GM21390 (cell line): ENCODE data around the gene PID1.
"Not testable (repeated sequence)": the region's sequence is repeated elsewhere in the genome, so short reads cannot be mapped to it uniquely, and the experiment has no call there.

Experiments used
- ATAC-seq: cut with Tn5 transposase; IDR thresholded peaks from one replicate; pipeline ENCODE4 v1.9.1; 2021; ENCODE audit not compliant: unreplicated experiment

PID1 gene

DNA sequence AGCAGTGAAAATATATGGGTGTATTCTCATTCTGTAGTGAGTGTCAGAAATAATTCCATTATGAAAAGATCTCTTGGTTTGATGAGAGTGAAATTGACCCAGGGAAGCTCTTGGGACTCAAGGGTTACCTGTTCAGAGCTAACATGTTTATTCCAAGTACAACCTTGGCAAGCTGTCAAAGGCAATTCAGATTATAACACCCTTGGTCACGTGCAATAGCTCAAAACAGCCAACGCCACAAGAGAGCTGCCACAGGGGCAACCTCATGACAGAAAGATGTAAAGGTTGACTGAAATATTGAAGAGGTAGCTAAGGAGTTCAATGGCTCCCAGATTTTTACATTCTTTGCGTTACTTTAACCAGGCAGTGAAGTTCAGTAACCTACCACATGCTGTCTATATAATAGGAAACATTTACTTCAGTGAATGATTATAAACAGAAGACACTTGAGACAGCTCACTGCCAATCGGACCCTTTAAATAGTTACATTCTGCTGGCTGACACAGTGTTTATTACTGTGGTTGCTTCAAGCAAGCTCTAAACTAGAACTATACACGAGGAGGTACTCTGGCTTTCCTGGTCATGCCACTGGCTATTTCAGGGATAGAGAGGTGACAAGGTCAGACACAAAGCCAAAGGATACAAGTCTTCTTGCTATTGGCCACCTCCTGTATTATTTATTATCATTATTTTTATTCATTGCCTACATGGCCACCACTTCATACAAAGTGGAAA is 187.3 kb downstream of the PID1 start:
- ATAC-seq: no peak

DNA sequence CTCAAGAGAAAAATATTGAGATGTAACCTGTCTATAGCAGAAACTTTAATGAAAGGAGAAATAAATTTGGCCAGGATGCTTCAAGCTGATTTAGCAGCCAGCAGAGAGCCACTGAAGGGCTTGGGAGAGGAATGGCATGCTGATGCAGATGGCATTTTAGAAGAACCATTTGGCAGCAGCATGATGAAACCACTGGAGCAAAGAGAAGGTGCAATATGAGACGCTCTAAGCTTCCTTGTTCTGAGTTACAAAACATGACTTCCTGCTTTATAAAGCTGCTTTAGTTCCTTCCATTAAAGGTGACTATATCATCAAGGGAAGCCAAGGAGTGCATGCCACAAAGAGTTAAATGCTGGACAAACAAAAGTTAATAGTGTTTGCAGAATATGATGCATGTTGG is 189.7 kb downstream of the PID1 start:
- no peak for ATAC-seq

DNA sequence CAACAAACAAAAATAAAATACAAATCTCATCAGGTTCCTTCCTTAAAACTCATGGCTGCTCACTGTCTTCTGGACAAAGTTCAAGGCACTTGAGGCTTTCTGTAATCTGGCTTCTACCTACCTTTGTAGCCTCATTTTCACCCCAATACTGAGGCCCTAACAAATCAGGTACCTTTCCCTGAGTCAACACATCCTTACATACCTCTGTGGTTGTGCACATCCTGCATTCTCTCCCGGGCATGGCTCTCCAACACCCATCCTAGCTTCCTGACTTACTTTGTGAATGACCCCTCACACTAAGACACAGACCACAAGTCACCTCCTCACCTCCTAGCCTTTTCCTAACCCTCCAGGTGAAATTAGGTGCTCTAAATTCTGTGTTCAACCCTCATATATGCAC is 190.9 kb downstream of the PID1 start:
- ATAC-seq: no peak

DNA sequence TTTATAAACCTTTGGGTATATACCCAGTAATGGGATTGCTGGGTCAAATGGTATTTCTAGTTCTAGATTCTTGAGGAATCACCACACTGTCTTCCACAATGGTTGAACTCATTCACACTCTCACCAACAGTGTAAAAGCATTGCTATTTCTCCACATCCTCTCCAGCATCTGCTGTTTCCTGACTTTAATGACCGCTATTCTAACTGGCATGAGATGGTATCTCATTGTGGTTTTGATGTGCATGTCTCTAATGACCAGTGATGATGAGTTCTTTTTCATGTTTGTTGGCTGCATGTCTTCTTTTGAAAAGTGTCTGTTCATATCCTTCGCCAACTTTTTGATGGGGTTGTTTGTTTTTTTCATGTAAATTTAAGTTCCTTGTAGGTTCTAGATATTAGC is 194.2 kb downstream of the PID1 start:
- ATAC-seq: not testable (repeated sequence)

DNA sequence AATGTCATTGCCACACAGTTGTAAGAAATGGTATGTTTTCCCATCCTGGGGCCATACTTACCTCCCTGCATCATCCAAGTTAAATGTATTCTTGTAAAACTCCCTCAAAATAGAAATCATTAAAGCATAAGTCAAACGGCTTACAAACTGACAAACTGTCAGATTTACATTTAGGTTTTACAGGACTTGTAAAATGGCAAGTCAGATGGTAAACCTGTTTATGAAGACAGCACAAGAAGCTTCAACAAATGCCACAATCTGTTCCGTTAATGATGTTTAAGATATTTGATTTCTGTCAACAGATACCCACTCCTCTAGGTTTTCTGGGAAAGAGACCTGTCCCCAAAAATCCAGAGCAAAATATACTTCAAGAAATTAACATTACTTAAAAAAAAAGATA is 197.2 kb downstream of the PID1 start:
- ATAC-seq: no peak

DNA sequence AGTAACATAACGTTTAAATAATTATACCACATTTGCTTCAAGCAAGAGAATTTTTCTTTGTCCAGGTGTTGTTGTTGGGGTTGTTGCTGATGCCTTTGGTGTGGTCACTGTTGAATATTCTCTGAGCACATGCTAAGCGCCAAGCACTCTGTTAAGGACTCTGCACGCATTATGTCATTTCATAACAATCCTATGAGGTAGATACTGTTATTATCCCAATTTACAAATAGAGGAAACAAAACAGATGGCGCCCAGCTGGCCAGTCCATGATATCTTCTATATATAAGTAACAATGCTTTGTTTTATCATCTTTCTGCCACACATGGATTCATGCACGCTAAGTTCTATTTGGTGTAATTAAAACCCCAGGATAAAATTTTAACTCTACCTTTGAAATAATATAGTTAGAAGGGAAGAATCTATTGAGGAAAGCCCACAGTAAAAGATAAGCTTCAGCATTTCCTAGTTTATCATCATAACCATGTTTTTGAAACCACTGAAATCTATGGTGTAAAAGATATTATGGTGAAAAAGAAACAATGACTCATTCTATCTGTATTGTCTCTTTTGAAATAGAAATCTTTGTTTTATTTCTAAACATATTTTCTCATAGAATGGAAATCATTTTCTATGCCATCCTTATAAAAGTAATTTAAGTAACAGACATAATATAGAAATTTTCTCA is 199.7 kb downstream of the PID1 start:
- no peak for ATAC-seq

DNA sequence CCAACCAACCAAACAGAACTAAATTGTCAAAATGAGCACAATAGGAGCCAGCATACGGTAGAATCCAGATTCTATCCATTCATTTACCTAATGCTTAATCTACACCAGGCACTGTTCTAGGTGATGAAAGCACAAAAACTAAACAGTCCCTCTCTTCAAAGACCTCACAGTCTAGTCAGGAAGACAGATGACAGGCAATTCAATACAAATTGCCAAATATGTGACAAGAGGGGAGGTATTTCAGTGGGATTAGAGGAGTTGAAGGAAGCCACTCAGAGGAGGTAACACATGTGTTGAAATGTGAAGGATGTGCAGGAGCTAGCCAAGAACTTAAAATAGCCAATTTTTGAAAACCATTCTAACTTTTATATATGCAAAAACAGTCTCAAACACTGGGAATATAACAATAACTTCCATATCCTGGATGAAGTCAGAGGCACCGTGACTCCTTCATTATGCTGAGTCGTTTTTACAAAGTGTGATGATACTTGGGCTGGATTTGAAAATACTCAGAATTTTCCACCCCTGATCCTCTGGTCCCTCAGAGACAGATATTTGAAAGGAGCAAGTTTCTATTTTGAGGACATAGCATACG is 204.9 kb downstream of the PID1 start:
- ATAC-seq: no peak

DNA sequence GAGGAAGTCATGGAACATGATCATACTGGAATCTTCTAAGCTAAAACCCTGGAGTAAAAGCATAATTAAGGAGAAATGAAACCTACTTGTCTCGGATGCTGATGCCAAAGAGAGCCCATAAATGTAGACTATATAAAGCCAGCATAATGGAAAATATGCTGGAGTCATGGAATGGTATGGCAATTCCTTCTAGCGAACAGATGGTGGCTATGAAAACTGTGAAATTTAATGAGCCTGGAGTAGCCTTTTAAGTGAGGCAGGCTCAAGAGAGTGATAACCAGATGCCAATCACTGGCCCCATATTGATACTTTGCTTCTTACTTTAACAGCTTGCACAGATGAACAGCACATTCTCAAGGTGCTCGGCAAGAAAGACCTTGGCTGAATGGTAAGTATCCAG is 206.3 kb downstream of the PID1 start:
- ATAC-seq: no peak

DNA sequence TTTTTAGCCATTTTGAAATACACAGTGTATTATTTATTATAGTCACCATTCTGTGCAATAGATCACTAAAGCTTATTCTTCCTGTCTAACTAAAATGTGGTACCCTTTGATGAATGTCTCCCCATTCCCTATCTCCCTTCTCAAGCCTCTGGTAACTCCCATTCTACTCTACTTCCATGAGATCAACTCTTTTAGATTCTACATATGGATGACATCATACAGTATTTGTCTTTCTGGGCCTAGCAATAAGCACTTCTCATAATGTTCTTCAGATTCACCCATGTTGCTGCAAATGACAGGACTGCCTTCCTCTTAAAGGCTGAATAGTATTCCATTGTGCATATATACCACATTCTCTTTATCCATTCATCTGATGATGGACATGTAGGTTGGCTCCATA is 210.9 kb downstream of the PID1 start:
- ATAC-seq: no peak

DNA sequence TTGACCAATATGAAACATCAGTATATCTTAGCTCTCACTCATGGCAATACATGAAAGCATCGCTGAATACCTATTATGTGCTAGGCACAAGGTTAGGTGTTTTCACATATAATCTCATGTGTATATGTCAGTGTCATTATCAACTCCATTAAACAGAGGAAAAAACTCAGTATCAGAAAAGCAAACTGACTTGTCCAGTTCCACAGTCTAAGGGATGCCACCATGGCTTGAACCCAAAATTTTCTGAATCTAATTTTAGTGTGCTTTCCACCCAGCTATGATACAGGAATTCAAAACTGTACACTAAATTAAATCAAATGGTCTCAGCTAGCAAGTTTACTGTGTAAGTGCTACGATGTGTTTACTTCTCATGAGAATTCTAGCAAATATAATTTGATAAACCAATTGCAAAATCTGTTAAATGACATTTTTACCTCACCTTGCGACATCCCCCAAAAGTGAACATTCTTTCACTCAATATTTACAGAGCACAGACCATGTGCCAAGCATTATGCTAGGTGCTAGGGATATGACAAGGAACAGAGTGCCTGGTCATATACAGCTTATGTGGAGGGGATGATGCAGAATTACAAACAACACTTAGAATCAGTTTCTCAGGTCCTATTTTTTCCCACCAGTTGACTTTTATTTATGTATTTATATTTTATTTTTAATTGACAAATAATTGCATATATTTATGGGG is 211.6 kb downstream of the PID1 start:
- no peak for ATAC-seq

DNA sequence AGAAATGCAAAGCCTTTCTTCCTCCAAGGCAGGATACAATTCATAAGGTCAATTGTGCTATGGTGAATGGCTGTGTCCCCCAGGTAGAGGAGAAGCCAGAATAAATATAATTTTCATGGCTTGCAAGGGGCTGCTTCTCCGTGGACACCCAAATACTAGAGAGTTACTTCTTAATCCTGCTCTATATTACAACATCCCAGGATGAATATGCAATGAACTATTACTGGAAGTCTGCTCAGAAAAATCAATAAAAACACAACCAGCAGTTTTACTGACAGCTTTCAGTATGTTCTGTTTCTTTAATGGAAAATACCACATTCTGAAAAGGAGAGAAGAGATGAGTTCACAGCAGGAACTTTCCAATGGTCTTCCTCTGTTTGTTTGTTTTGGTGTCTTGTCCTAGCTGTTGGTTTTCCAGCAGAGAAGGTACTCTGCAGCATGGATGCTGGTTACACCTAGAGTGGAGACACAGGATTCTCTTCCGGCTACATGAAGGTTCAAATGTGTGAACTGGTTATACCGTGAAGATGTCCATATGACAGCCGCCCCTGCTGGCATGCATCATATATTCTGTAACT is 213.0 kb downstream of the PID1 start:
- ATAC-seq: no peak

DNA sequence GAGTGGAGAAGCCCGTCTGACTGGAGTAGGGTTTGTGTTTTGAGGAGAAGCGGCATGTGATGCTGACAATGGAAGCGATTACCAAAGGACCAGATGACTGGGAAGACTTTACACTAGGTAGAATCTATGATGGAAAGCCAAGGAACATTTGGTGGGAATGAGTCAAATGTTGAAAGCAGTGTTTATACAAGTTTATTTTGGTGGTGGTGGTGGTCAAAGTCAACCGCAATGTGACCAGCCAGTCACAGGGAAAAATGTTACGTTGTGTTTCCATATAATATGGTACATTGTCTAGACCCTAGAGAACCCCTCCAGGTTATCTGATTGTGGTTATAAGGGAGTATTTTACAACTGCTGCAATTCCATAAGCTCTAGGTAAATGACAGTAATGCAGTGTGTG is 216.8 kb downstream of the PID1 start:
- ATAC-seq: no peak

DNA sequence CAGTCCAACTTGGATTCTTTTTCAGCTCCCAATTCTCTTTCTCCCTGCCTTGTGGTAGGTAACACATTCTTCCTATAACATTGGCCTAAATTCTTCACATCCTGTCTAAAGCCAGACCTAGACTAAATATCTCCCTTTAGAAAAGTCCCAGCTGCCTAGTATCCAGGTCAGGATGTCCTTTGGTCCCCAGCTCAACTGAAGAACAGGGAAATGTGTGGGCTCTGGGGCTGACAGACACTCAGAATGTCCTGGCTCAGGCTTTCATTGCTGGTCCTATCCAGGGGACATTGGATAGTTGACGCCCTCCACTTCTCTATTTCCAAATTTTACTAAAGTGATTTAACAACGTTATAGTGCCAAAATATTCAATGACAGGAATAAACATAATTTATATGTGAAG is 219.3 kb downstream of the PID1 start:
- no peak for ATAC-seq

DNA sequence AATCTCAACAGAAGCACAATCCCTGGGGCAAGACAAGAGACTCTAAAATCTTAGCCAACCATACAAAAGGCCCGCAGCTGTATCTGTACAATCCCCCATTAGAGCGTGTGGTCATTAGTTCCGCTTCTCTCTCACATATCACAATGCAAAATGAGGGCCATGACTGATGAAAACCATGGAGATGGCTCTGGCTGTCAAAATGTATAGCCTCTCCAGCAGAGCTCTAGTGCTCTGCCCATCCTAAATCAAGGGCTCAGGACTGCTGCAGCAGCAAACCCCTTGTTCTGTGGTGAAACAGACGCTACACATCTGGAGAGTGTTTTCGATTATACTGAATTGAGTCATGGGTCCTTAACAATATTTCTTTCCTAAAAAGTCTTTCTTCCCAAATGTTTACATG is 221.0 kb downstream of the PID1 start:
- ATAC-seq: no peak

DNA sequence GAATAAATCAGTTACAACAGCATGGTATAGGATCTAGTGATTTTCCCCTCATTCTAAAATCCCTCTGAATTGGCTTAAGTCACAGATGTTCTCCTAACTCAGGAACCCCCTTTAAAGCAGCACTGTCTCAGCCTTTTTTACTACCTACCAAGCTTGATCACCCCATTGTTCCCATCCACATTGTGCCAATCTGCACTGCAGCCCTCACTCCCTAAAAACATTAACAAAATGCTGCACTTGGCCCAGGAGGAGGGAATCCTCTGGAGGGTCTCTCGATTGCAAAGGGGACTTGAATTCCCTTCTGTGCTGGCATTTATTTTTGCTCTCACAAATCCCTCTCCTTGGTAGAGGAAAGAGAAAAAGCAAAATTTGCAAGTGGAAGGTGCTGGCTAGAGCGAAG is 223.0 kb downstream of the PID1 start:
- no peak for ATAC-seq

DNA sequence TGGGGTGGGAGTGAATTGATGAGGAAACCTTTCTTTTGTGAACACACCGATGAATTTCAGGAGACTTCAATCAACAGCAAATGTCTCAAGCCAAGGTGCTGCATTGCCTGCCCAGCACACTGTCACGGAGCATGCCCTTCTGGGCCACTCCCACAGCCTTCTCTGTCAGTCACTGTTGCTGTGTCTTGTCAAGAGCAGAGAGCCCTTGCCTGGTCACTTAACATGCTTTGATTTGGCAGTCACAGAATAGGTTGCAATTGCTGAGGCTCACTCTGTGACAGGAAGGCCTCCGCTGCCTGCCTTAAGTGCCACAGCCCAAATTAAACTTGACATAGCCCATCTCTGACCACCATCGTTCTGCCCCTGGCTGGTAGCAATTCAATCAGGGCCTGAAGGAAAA is 225.4 kb downstream of the PID1 start:
- no peak for ATAC-seq

DNA sequence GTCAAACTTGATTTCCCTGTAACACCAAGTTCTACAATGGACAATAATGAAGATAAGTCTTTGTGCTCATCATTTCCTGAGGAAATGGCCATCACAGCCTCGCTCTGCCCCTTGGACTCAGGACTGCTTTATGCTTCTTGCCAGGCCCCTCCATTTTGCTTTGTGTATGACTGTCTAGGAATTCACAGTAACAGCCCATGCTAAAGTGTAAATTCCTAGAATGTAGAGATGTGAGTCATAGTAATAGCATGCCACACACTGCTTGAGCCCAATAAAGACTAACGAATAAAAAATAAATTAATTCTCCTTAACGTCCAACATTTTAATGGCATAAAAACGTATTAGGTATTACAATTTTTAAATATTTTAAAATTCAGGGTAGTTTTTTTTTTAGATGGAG is 226.5 kb downstream of the PID1 start:
- no peak for ATAC-seq

DNA sequence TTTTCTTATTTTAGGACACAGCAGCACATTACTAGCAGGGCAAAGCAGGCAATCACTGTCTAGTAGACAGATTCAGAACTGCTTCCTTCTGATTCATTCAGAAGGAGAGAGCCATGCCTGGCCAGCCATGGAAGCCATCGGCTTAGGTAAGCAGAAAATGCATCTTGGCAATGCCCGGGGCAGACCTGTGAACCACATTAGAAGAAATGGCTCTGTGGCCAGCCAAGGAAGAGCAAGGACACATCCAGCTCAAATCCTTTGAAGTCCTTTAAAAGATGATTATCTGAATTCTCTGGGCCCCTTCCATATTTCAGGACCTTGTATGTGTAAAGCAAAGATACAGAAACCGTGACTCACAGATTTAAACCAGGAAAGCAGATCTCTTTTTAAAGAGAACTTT is 227.4 kb downstream of the PID1 start:
- no peak for ATAC-seq

DNA sequence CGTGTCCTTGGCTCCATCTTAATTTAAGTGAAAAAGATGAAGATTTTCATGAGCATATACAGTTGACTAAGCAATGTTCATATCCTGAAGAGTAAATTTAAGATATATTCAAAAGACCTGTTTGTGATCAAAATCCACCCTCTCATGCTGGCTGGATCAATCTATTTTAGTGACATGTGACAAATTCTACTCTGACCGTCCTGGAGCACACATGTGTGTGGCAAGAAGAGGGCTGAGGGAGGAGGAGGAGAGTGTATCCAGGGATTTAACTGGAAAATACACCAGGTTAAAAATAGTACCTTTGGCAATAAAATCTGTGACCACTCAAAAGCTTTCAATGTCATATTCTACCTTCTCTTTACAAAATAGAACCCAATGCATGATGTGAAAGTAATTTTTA is 228.7 kb downstream of the PID1 start:
- ATAC-seq: no peak

DNA sequence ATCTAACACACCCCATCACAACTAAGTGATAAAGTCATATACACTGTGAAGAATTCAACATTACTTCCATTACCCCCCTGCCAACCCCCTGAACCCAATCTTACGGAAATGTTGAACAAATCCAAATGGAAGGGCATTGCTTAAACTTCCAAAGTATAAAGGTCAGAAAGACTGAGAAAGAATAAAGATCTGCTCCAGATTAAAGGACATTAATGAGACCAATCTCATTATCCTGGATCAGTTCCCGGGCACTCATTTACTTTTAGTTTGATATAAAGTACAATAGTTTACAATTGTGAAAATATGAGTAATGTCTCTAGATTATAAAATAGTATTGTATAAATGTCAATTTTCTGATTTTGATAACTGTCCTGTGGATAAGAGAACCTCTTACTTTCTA is 229.4 kb downstream of the PID1 start:
- no peak for ATAC-seq

DNA sequence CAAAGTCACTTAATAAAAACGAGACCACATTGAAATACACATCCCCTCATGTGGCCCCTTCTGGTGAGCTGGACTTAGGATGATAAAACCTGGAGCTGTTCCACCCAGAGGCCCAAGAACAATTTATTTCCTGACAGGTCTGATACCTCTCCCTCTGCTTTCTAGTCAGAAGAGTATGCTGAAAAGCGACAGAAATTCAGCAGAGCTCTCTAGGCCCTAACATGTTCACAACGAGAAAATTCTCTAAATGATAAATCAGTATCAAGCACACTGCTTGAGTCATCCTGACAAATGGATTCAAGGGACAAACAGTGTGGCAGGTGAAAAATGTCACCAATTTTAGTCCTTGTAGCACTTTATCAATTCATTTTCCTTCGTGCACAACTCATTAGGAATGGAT is 233.5 kb downstream of the PID1 start:
- no peak for ATAC-seq

DNA sequence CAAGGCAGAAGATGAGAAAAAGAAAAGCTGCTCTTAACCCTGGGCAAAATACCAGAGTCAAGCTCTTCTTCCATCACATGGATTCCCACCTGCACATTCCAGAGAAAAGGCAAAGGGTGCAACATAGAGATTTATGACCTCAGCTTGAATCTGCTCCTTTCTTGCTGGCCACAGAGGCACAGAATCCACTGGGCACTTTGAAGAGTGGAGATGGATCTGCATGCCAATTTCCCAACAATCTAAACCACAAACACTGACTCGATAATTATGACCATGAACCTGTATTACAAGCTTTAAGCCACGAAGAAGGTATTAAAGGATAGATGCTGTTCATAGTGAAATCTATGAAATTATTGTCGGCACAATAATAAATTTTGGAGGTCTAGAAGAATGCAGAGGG is 237.3 kb downstream of the PID1 start:
- ATAC-seq: no peak
